ENCODE data around the gene MGAT5. TPM values are rescaled to one million over a fixed set of nuclear protein-coding genes. Genes with fewer than 3 reads are reported as not detected.

The MGAT5 gene
- total and polyA plus RNA-seq, 4 experiments from 2014 or later: 4.4 to 81.3 (median 48.0) TPM

- Mint-ChIP-seq H3K27ac (peak overlapping the region in 6 of 7 donors; percentile 13 to 91 (median 74)), H3K9me3 (no peaks in the 10 kb centered on the region), H3K36me3 (peaks cover 9 to 11% of the 10 kb centered on the region in 2 donors), H3K4me3 (peak overlapping the region in 3 of 8 donors; percentile 10 to 76 (median 58)), H3K27me3 (no peaks in the 10 kb centered on the region), H3K4me1 (peaks cover 76 to 98% (median 92%) of the 10 kb centered on the region in 4 donors)
- no peak for DNase-seq
- Histone ChIP-seq H3K27me3 (ENCODE audit: insufficient read depth, low read length) (no peaks in the 10 kb centered on the region), H3K36me3 (ENCODE audit: insufficient read depth, low read length) (no peaks in the 10 kb centered on the region), H3K27ac (ENCODE audit: low read depth, low read length) (no peak overlapping the region), H3K9me3 (ENCODE audit: control insufficient read depth in 1 of 2, low read length in 2 of 2) (no peaks in the 10 kb centered on the region), H3K4me1 (ENCODE audit: insufficient read depth, low read length) (peaks cover 100% of the 10 kb centered on the region), H3K4me3 (ENCODE audit: low read length in 2 of 2) (no peak overlapping the region)
- intact Hi-C loops (cut with micrococcal nuclease): loop anchor here (5.0 to 10.0 kb wide), 3 partner anchors 40 to 667 kb away; partner anchors contain the start of gene CCNT2
- POLR2A ChIA-PET (ENCODE audit: partially characterized antibody): no interaction called here
- CTCF ChIA-PET (ENCODE audit: partially characterized antibody): interaction anchor here (2.2 to 7.7 kb wide), 2 partner anchors 40 to 128 kb away, joined by 6 to 39 read pairs; no protein-coding TSS in a partner anchor
Observed at GRCh38 chr2:134247679-134248078, 6.2 kb upstream of the MGAT5 start.

- Mint-ChIP-seq H3K27ac (peak overlapping the region in 6 of 7 donors; percentile 1 to 87 (median 28)), H3K4me1 (peaks cover 80 to 98% (median 91%) of the 10 kb centered on the region in 4 donors), H3K27me3 (no peaks in the 10 kb centered on the region), H3K9me3 (no peaks in the 10 kb centered on the region), H3K36me3 (peaks cover 11 to 14% of the 10 kb centered on the region in 2 donors), H3K4me3 (peak overlapping the region in 5 of 8 donors; percentile 32 to 71 (median 54))
- Histone ChIP-seq H3K9me3 (ENCODE audit: control insufficient read depth in 1 of 2, low read length in 2 of 2) (no peaks in the 10 kb centered on the region), H3K27ac (ENCODE audit: low read depth, low read length) (no peak overlapping the region), H3K27me3 (ENCODE audit: insufficient read depth, low read length) (no peaks in the 10 kb centered on the region), H3K36me3 (ENCODE audit: insufficient read depth, low read length) (no peaks in the 10 kb centered on the region), H3K4me3 (ENCODE audit: low read length in 2 of 2) (no peak overlapping the region), H3K4me1 (ENCODE audit: insufficient read depth, low read length) (peaks cover 100% of the 10 kb centered on the region)
- CTCF ChIA-PET (ENCODE audit: partially characterized antibody): interaction anchor here (2.2 to 7.7 kb wide), 2 partner anchors 42 to 130 kb away, joined by 6 to 39 read pairs; no protein-coding TSS in a partner anchor
- intact Hi-C loops (cut with micrococcal nuclease): loop anchor here (5.0 to 10.0 kb wide), 3 partner anchors 42 to 666 kb away; partner anchors contain the start of gene CCNT2
- POLR2A ChIA-PET (ENCODE audit: partially characterized antibody): interaction anchor here (1.4 kb wide), 1 partner anchor 18 kb away, joined by 4 read pairs; no protein-coding TSS in a partner anchor
- no peak for DNase-seq
Observed at GRCh38 chr2:134248913-134249312, 5.0 kb upstream of the MGAT5 start.

- H3K36me3 Mint-ChIP-seq: peaks cover 18 to 23% of the 10 kb centered on the region in 2 donors
- Histone ChIP-seq H3K4me1 (ENCODE audit: insufficient read depth, low read length) (peaks cover 100% of the 10 kb centered on the region), H3K4me3 (ENCODE audit: low read length in 2 of 2) (no peak overlapping the region), H3K27ac (ENCODE audit: low read depth, low read length) (no peak overlapping the region), H3K27me3 (ENCODE audit: insufficient read depth, low read length) (no peaks in the 10 kb centered on the region), H3K9me3 (ENCODE audit: control insufficient read depth in 1 of 2, low read length in 2 of 2) (no peaks in the 10 kb centered on the region), H3K36me3 (ENCODE audit: insufficient read depth, low read length) (no peaks in the 10 kb centered on the region)
- H3K9me3 Mint-ChIP-seq: no peaks in the 10 kb centered on the region
- H3K4me3 Mint-ChIP-seq: peak overlapping the region in 7 of 8 donors; percentile 9 to 73 (median 69)
- ChIA-PET CTCF (ENCODE audit: partially characterized antibody) (interaction anchor here (1.4 to 7.7 kb wide), 4 partner anchors 12 to 162 kb away, joined by 3 to 39 read pairs (median 6); no protein-coding TSS in a partner anchor), POLR2A (ENCODE audit: partially characterized antibody) (interaction anchor here (1.0 to 1.2 kb wide), 3 partner anchors 16 to 39 kb away, joined by 3 read pairs; no protein-coding TSS in a partner anchor)
- intact Hi-C loops (cut with micrococcal nuclease): loop anchor here (1.0 to 10.0 kb wide), 4 partner anchors 9 to 665 kb away; partner anchors contain the start of gene CCNT2
- H3K27me3 Mint-ChIP-seq: no peaks in the 10 kb centered on the region
- peak overlapping the region; percentile 1 to 87 (median 79) for H3K27ac Mint-ChIP-seq
- peak in 1 of 5 donors; percentile 32 for DNase-seq
- peaks cover 80 to 98% (median 90%) of the 10 kb centered on the region in 4 donors for H3K4me1 Mint-ChIP-seq
Observed at GRCh38 chr2:134249755-134250154, 4.1 kb upstream of the MGAT5 start.

- no peak overlapping the region for H3K27ac ChIP-seq (ENCODE audit: low read depth, low read length)
- H3K27me3 ChIP-seq (ENCODE audit: insufficient read depth, low read length): no peaks in the 10 kb centered on the region
- CTCF ChIA-PET (ENCODE audit: partially characterized antibody): interaction anchor here (1.1 to 7.7 kb wide), 6 partner anchors 11 to 161 kb away, joined by 3 to 39 read pairs (median 4); no protein-coding TSS in a partner anchor
- H3K4me1 Mint-ChIP-seq: peaks cover 77 to 94% (median 88%) of the 10 kb centered on the region in 4 donors
- H3K36me3 Mint-ChIP-seq: peaks cover 24 to 31% of the 10 kb centered on the region in 2 donors
- H3K4me3 ChIP-seq (ENCODE audit: low read length in 2 of 2): no peak overlapping the region
- H3K9me3 ChIP-seq (ENCODE audit: control insufficient read depth in 1 of 2, low read length in 2 of 2): no peaks in the 10 kb centered on the region
- POLR2A ChIA-PET (ENCODE audit: partially characterized antibody): interaction anchor here (1.0 to 1.3 kb wide), 5 partner anchors 14 to 131 kb away, joined by 3 read pairs; no protein-coding TSS in a partner anchor
- intact Hi-C loops (cut with micrococcal nuclease): loop anchor here (1.0 kb wide), 1 partner anchor 7 kb away; no protein-coding TSS in a partner anchor
- DNase-seq: no peak
- no peaks in the 10 kb centered on the region for H3K36me3 ChIP-seq (ENCODE audit: insufficient read depth, low read length)
- peaks cover 90% of the 10 kb centered on the region for H3K4me1 ChIP-seq (ENCODE audit: insufficient read depth, low read length)
- no peaks in the 10 kb centered on the region for H3K27me3 Mint-ChIP-seq
- peak overlapping the region; percentile 33 to 87 (median 65) for H3K27ac Mint-ChIP-seq
- H3K9me3 Mint-ChIP-seq: no peaks in the 10 kb centered on the region
- H3K4me3 Mint-ChIP-seq: peak overlapping the region in 5 of 8 donors; percentile 40 to 71 (median 53)
Observed at GRCh38 chr2:134250840-134251461, 2.9 kb upstream of the MGAT5 start.

- peaks cover 74 to 94% (median 85%) of the 10 kb centered on the region in 4 donors for H3K4me1 Mint-ChIP-seq
- Histone ChIP-seq H3K27me3 (ENCODE audit: insufficient read depth, low read length) (no peaks in the 10 kb centered on the region), H3K27ac (ENCODE audit: low read depth, low read length) (no peak overlapping the region), H3K4me1 (ENCODE audit: insufficient read depth, low read length) (peaks cover 90% of the 10 kb centered on the region), H3K9me3 (ENCODE audit: control insufficient read depth in 1 of 2, low read length in 2 of 2) (no peaks in the 10 kb centered on the region), H3K4me3 (ENCODE audit: low read length in 2 of 2) (no peak overlapping the region), H3K36me3 (ENCODE audit: insufficient read depth, low read length) (no peaks in the 10 kb centered on the region)
- H3K27me3 Mint-ChIP-seq: no peaks in the 10 kb centered on the region
- peaks cover 27 to 31% of the 10 kb centered on the region in 2 donors for H3K36me3 Mint-ChIP-seq
- H3K27ac Mint-ChIP-seq: peak overlapping the region; percentile 27 to 88 (median 76)
- DNase-seq: no peak
- no peaks in the 10 kb centered on the region for H3K9me3 Mint-ChIP-seq
- intact Hi-C loops (cut with micrococcal nuclease): no loop called here
- CTCF ChIA-PET (ENCODE audit: partially characterized antibody): interaction anchor here (3.4 to 7.7 kb wide), 2 partner anchors 7 to 133 kb away, joined by 28 to 39 read pairs; no protein-coding TSS in a partner anchor
- H3K4me3 Mint-ChIP-seq: peak overlapping the region; percentile 1 to 82 (median 59)
- POLR2A ChIA-PET (ENCODE audit: partially characterized antibody): interaction anchor here (0.6 to 1.4 kb wide), 4 partner anchors 13 to 132 kb away, joined by 3 read pairs; no protein-coding TSS in a partner anchor
Observed at GRCh38 chr2:134252092-134252750, 1.7 kb upstream of the MGAT5 start.

GRCh38 chr2:134253117-134253704 lies 661 bp upstream of the MGAT5 start:
- ChIA-PET CTCF (ENCODE audit: partially characterized antibody) (interaction anchor here (0.6 to 7.7 kb wide), 6 partner anchors 8 to 198 kb away, joined by 3 to 39 read pairs (median 4); no protein-coding TSS in a partner anchor), POLR2A (ENCODE audit: partially characterized antibody) (interaction anchor here (1.2 to 2.1 kb wide), 4 partner anchors 9 to 134 kb away, joined by 3 to 11 read pairs (median 4); no protein-coding TSS in a partner anchor)
- peaks cover 90% of the 10 kb centered on the region for H3K4me1 ChIP-seq (ENCODE audit: insufficient read depth, low read length)
- Mint-ChIP-seq H3K9me3 (no peaks in the 10 kb centered on the region), H3K36me3 (peaks cover 28 to 31% of the 10 kb centered on the region in 2 donors), H3K4me3 (peak overlapping the region in 5 of 8 donors; percentile 18 to 82 (median 50)), H3K27ac (peak overlapping the region in 4 of 7 donors; percentile 8 to 88 (median 76)), H3K27me3 (no peaks in the 10 kb centered on the region), H3K4me1 (peaks cover 77 to 94% (median 87%) of the 10 kb centered on the region in 4 donors)
- H3K9me3 ChIP-seq (ENCODE audit: control insufficient read depth in 1 of 2, low read length in 2 of 2): no peaks in the 10 kb centered on the region
- intact Hi-C loops (cut with micrococcal nuclease): no loop called here
- DNase-seq: no peak
- no peak overlapping the region for H3K4me3 ChIP-seq (ENCODE audit: low read length in 2 of 2)
- H3K36me3 ChIP-seq (ENCODE audit: insufficient read depth, low read length): no peaks in the 10 kb centered on the region
- no peak overlapping the region for H3K27ac ChIP-seq (ENCODE audit: low read depth, low read length)
- H3K27me3 ChIP-seq (ENCODE audit: insufficient read depth, low read length): no peaks in the 10 kb centered on the region
